Right lobe of liver (tissue), 6 donors: Measurements from ENCODE around the gene VENTX. TPM values are rescaled to one million over a fixed set of nuclear protein-coding genes. Genes with fewer than 3 reads are reported as not detected.

Source experiments
- ATAC-seq, 4 donors: fragments of 200-7000 bp; cut with Tn5 transposase; one replicate each; pipeline ENCODE4 v1.9.1; 2020; ENCODE audit warnings: mild to moderate bottlenecking in 4 of 4, moderate library complexity in 4 of 4
- DNase-seq, 3 donors: peaks; one replicate each; pipeline ENCODE4 v3.0.0-alpha.2; 2020
- H3K27ac ChIP-seq, 3 donors: fragments of 200-600 bp; one replicate each; pipeline ENCODE4 v1.8.0; 2022
- H3K27me3 ChIP-seq, 2 donors: fragments of 200-600 bp; one replicate each; pipeline ENCODE4 v1.8.0; 2022
- H3K36me3 ChIP-seq, 4 donors: fragments of 200-600 bp; sonication (generic) in 1 of 4; one replicate each; pipeline versions ENCODE4 v1.5.1 to v1.8.0; 2017 to 2022; ENCODE audit warnings: control low read depth in 1 of 4
- H3K4me1 ChIP-seq, 4 donors: fragments of 200-600 bp; sonication (generic) in 1 of 4; one replicate each; pipeline versions ENCODE4 v1.5.1 to v1.8.0; 2017 to 2022; ENCODE audit warnings: control low read depth in 1 of 4
- H3K4me3 ChIP-seq, 3 donors: fragments of 200-600 bp; one replicate each; pipeline ENCODE4 v1.8.0; 2022
- H3K9me3 ChIP-seq, 4 donors: fragments of 200-600 bp; sonication (generic) in 1 of 4; one replicate each; pipeline versions ENCODE4 v1.5.1 to v1.8.0; 2017 to 2022; ENCODE audit warnings: control low read depth in 1 of 4
- CTCF ChIP-seq, 4 donors: fragments of 200-600 bp in 3 of 4; fragments of 450-650 bp in 1 of 4; IDR thresholded peaks; one replicate each; pipeline versions ENCODE4 v1.5.1 to v1.8.0; 2016 to 2022; ENCODE audit warnings: antibody characterized with exemption in 4 of 4, mild to moderate bottlenecking in 2 of 4
- POLR2A ChIP-seq: fragments of 450-650 bp; IDR thresholded peaks from one replicate; pipeline ENCODE4 v1.6.1; 2017; ENCODE audit warnings: antibody characterized with exemption, mild to moderate bottlenecking
- WGBS: methylation state at CpG from one replicate; pipeline ENCODE4 v1.1.6; 2018; ENCODE audit warnings: low coverage, low lambda C conversion rate; ENCODE audit not compliant: insufficient coverage; ENCODE audit errors: missing lambda C conversion rate; 5-methylcytosine and 5-hydroxymethylcytosine counted together
- intact Hi-C, 2 donors: fragments of 100-400 bp; cut with DNase I; formaldehyde crosslinking; loops; one replicate each; pipeline versions ENCODE4 v1.11.2 to v1.14.1; 2022
- total RNA-seq, 6 experiments: library from RNA; depleted of rRNA in 2 of 6; stranded (reverse); fragments of >200 nt in 2 of 6; fragmentation: NEBNext Ultra II Directional in 3 of 6; extraction: Animal tissue kit (Norgen Biotek cat#: 25700) in 3 of 6; gene quantifications; one replicate each; pipeline versions ENCODE4 v1.1.0 to v1.2.4, GENCODE V29; 2016 to 2023
- donor health status: DM: no; HTN: yes; CAD: no.
- donor health status: DM: no; HTN: no; CAD: no.
- donor health status: DM: no; HTN: no; CAD: no.
- donor health status: DM: no; HTN: yes; CAD: no.
- donor health status: DM: no; HTN: yes; CAD: no.

VENTX gene
- total RNA-seq, 6 experiments from 2014 or later = 0.09 to 0.38 (median 0.19) TPM

GRCh38 chr10:133246236-133246626, 8.6 kb downstream of the VENTX start:
- Histone ChIP-seq H3K27me3 (peaks cover 0 to 5% of the 10 kb centered on the region in 2 donors), H3K4me1 (no peaks in the 10 kb centered on the region), H3K9me3 (no peaks in the 10 kb centered on the region), H3K27ac (no peak overlapping the region), H3K4me3 (no peak overlapping the region), H3K36me3 (no peaks in the 10 kb centered on the region)
- intact Hi-C loops = no loop called here
- TF ChIP-seq POLR2A = no peak
- TF ChIP-seq CTCF (IDR thresholded peaks at IDR 0.05) = no peak
- DNase-seq = no peak
- no peak for ATAC-seq
- 41% methylated on average over 6 of the region's 12 CpGs for WGBS

- peaks cover 0 to 5% of the 10 kb centered on the region in 2 donors for H3K27me3 ChIP-seq
- H3K4me1 ChIP-seq = no peaks in the 10 kb centered on the region
- no peaks in the 10 kb centered on the region for H3K36me3 ChIP-seq
- no peak overlapping the region for H3K4me3 ChIP-seq
- no peaks in the 10 kb centered on the region for H3K9me3 ChIP-seq
- TF ChIP-seq CTCF (IDR thresholded peaks at IDR 0.05) = no peak
- no peak for TF ChIP-seq POLR2A
- intact Hi-C loops = no loop called here
- DNase-seq (no peak), ATAC-seq (no peak)
- no CpG with 5 or more reads among the region's 36 CpGs for WGBS
- H3K27ac ChIP-seq = no peak overlapping the region
Measured at GRCh38 chr10:133247681-133248333, 10.2 kb downstream of the VENTX start.

- Histone ChIP-seq H3K27me3 (peaks cover 0 to 5% of the 10 kb centered on the region in 2 donors), H3K4me3 (no peak overlapping the region), H3K4me1 (no peaks in the 10 kb centered on the region), H3K9me3 (no peaks in the 10 kb centered on the region), H3K36me3 (no peaks in the 10 kb centered on the region), H3K27ac (no peak overlapping the region)
- WGBS = 100% methylated on average over 4 of the region's 12 CpGs
- DNase-seq (no peak), ATAC-seq (no peak)
- intact Hi-C loops = no loop called here
- TF ChIP-seq CTCF (IDR thresholded peaks at IDR 0.05) (no peak), POLR2A (no peak)
Measured at GRCh38 chr10:133248334-133248715, 10.7 kb downstream of the VENTX start.

GRCh38 chr10:133249094-133249780, 11.6 kb downstream of the VENTX start:
- intact Hi-C loops = no loop called here
- Histone ChIP-seq H3K36me3 (no peaks in the 10 kb centered on the region), H3K4me1 (no peaks in the 10 kb centered on the region), H3K27me3 (peaks cover 0 to 5% of the 10 kb centered on the region in 2 donors), H3K4me3 (no peak overlapping the region), H3K9me3 (no peaks in the 10 kb centered on the region), H3K27ac (no peak overlapping the region)
- WGBS = 24% methylated on average over 4 of the region's 21 CpGs
- DNase-seq = no peak
- no peak for ATAC-seq
- no peak for TF ChIP-seq POLR2A
- TF ChIP-seq CTCF (IDR thresholded peaks at IDR 0.05) = no peak
